Transverse colon (tissue), 4 donors: ENCODE measurements around the gene CSTB. TPM values are rescaled to one million over a fixed set of nuclear protein-coding genes. Genes with fewer than 3 reads are reported as not detected.

Source experiments
- DNase-seq: peaks from one replicate; pipeline ENCODE4 v3.0.0-alpha.2; 2019
- H3K27ac ChIP-seq, 4 donors: fragments of 200-600 bp; sonication (generic); 2 replicates each; pipeline ENCODE4 v1.5.1; 2016 to 2018; ENCODE audit warnings: inconsistent platforms in 4 of 4
- H3K27me3 ChIP-seq: fragments of 200-600 bp; sonication (generic); 2 replicates; pipeline ENCODE4 v1.5.1; 2017; ENCODE audit warnings: inconsistent platforms
- H3K36me3 ChIP-seq, 4 donors: fragments of 200-600 bp; sonication (generic); 2 replicates each; pipeline ENCODE4 v1.5.1; 2017 to 2019; ENCODE audit warnings: inconsistent platforms in 4 of 4
- H3K4me1 ChIP-seq, 4 donors: fragments of 200-600 bp; sonication (generic); 2 replicates each; pipeline ENCODE4 v1.5.1; 2017 to 2020; ENCODE audit warnings: inconsistent platforms in 4 of 4
- H3K4me3 ChIP-seq, 4 donors: fragments of 200-600 bp; sonication (generic); 1 replicate in 1 of 4; 2 replicates in 3 of 4; pipeline versions ENCODE4 v1.5.1 to v1.6.1; 2017 to 2019; ENCODE audit warnings: inconsistent platforms in 4 of 4
- H3K9me3 ChIP-seq, 2 donors: fragments of 200-600 bp; sonication (generic); 2 replicates each; pipeline ENCODE4 v1.5.1; 2017 to 2019; ENCODE audit warnings: inconsistent platforms in 2 of 2
- CTCF ChIP-seq, 5 experiments: fragments of 200-600 bp in 3 of 5; fragments of 450-650 bp in 2 of 5; sonication (generic) in 3 of 5; IDR thresholded peaks; 1 replicate in 2 of 5; 2 replicates in 3 of 5; pipeline ENCODE4 v1.5.1; 2016 to 2017; ENCODE audit warnings: antibody characterized with exemption in 5 of 5, inconsistent platforms in 3 of 5, mild to moderate bottlenecking in 2 of 5, moderate library complexity in 1 of 5
- EP300 ChIP-seq: sonication (generic); formaldehyde crosslinking; IDR thresholded peaks from one replicate; pipeline ENCODE4 v1.6.1; 2017; ENCODE audit warnings: antibody characterized with exemption, low read depth
- POLR2A ChIP-seq: fragments of 450-650 bp; IDR thresholded peaks from one replicate; pipeline ENCODE4 v1.6.1; 2016; ENCODE audit warnings: antibody characterized with exemption, mild to moderate bottlenecking, moderate library complexity
- POLR2AphosphoS5 ChIP-seq, 3 donors: sonication (generic); formaldehyde crosslinking; IDR thresholded peaks; one replicate each; pipeline ENCODE4 v1.6.1; 2016; ENCODE audit warnings: antibody characterized with exemption in 3 of 3
- WGBS, 2 donors: methylation state at CpG; one replicate each; pipeline ENCODE4 v1.1.5; 2018; ENCODE audit warnings: low coverage in 1 of 2; 5-methylcytosine and 5-hydroxymethylcytosine counted together
- in situ Hi-C, 4 donors: fragments of 200-750 bp; cut with MboI; loops; one replicate each; pipeline versions ENCODE4 v1.15.0 to v1.15.1; 2017; ENCODE audit warnings: low sequenced_read_pairs in 3 of 4, low pct_ligation_motif_present in 1 of 4, low pct_unique_long_range_greater_than_20kb in 1 of 4
- intact Hi-C: fragments of 100-400 bp; cut with DNase I; formaldehyde crosslinking; loops from one replicate; pipeline ENCODE4 v1.15.1; 2023; ENCODE audit warnings: low total_unique reads
- total RNA-seq, 4 donors: library from RNA; depleted of rRNA; stranded (reverse); fragments of >200 nt; gene quantifications; one replicate each; pipeline ENCODE4 v1.1.0, GENCODE V29; 2016

Gene CSTB
- total RNA-seq, 4 donors from 2014 or later = 16.1 to 61.7 (median 19.6) TPM

GRCh38 chr21:43777953-43778352, 1.8 kb upstream of the CSTB start:
- in situ Hi-C loops = no loop called here
- H3K36me3 ChIP-seq = peaks cover 0 to 11% (median 4%) of the 10 kb centered on the region in 4 donors
- no peaks in the 10 kb centered on the region for H3K27me3 ChIP-seq
- H3K4me3 ChIP-seq = no peak overlapping the region
- TF ChIP-seq POLR2A = no peak
- TF ChIP-seq CTCF (IDR thresholded peaks at IDR 0.05) = no peak
- DNase-seq = no peak
- no peaks in the 10 kb centered on the region for H3K9me3 ChIP-seq
- intact Hi-C loops = no loop called here
- 80 to 100% methylated on average over 3 to 5 of the region's 5 CpGs for WGBS, 2 donors
- H3K27ac ChIP-seq = no peak overlapping the region
- H3K4me1 ChIP-seq = peaks cover 4 to 37% (median 23%) of the 10 kb centered on the region in 4 donors

- in situ Hi-C loops = no loop called here
- Histone ChIP-seq H3K36me3 (peaks cover 0 to 11% (median 4%) of the 10 kb centered on the region in 4 donors), H3K27ac (peak overlapping the region; percentile 90 to 94 (median 91)), H3K4me1 (peaks cover 4 to 29% (median 18%) of the 10 kb centered on the region in 4 donors), H3K4me3 (peak overlapping the region; percentile 51 to 79 (median 74)), H3K9me3 (no peaks in the 10 kb centered on the region), H3K27me3 (no peaks in the 10 kb centered on the region)
- TF ChIP-seq EP300 = no peak
- TF ChIP-seq POLR2AphosphoS5 (IDR thresholded peaks at IDR 0.05) = no peak
- no peak for TF ChIP-seq CTCF (IDR thresholded peaks at IDR 0.05)
- no peak for TF ChIP-seq POLR2A
- intact Hi-C loops = no loop called here
- WGBS, 2 donors = 45 to 71% methylated on average over 2 to 12 of the region's 12 CpGs
- no peak for DNase-seq
These were observed 918 bp downstream of the CSTB start for GRCh38 chr21:43775190-43775589.

- no peak for TF ChIP-seq POLR2A
- no peak for TF ChIP-seq EP300
- no peak for TF ChIP-seq CTCF (IDR thresholded peaks at IDR 0.05)
- TF ChIP-seq POLR2AphosphoS5 (IDR thresholded peaks at IDR 0.05) = no peak
- H3K9me3 ChIP-seq = no peaks in the 10 kb centered on the region
- peaks cover 4 to 25% (median 16%) of the 10 kb centered on the region in 4 donors for H3K4me1 ChIP-seq
- no peak overlapping the region for H3K4me3 ChIP-seq
- intact Hi-C loops = no loop called here
- no peak overlapping the region for H3K27ac ChIP-seq
- no peak for DNase-seq
- peaks cover 0 to 11% (median 4%) of the 10 kb centered on the region in 4 donors for H3K36me3 ChIP-seq
- H3K27me3 ChIP-seq = no peaks in the 10 kb centered on the region
- 97% methylated on average over 10 of the region's 10 CpGs; no CpG with 5 or more reads in 1 of the 2 donors for WGBS, 2 donors
- in situ Hi-C loops = no loop called here
These were observed 1.9 kb downstream of the CSTB start for GRCh38 chr21:43774163-43774562.

- WGBS, 2 donors = 50 to 74% methylated on average over 3 to 6 of the region's 6 CpGs
- Histone ChIP-seq H3K9me3 (no peaks in the 10 kb centered on the region), H3K4me3 (no peak overlapping the region), H3K36me3 (peaks cover 0 to 11% (median 4%) of the 10 kb centered on the region in 4 donors), H3K27me3 (no peaks in the 10 kb centered on the region), H3K27ac (no peak overlapping the region), H3K4me1 (peaks cover 15 to 27% (median 22%) of the 10 kb centered on the region in 4 donors)
- in situ Hi-C loops (no loop called here), intact Hi-C loops (no loop called here)
- TF ChIP-seq CTCF (IDR thresholded peaks at IDR 0.05) (no peak), EP300 (no peak), POLR2AphosphoS5 (IDR thresholded peaks at IDR 0.05) (no peak), POLR2A (no peak)
- DNase-seq = no peak
These were observed 3.7 kb downstream of the CSTB start for GRCh38 chr21:43772425-43772821.
